Mesenchymal stem cell (in vitro differentiated cells and primary cell): ENCODE data around the gene KCTD6.

Experiments used
- DNase-seq: peaks from one replicate; pipeline ENCODE4 v3.0.0-alpha.2; 2013
- H2AFZ ChIP-seq: one replicate; pipeline ENCODE4 v1.6.1; 2013; ENCODE audit warnings: low read depth, mild to moderate bottlenecking, control low read depth, inconsistent platforms, low read length, moderate library complexity
- H2AK5ac ChIP-seq: 2 replicates; pipeline ENCODE4 v1.6.1; 2013; ENCODE audit warnings: low read length, moderate library complexity, mild to moderate bottlenecking, inconsistent platforms; ENCODE audit not compliant: severe bottlenecking
- H2BK120ac ChIP-seq: one replicate; pipeline ENCODE4 v1.6.1; 2013; ENCODE audit warnings: low read depth, mild to moderate bottlenecking, inconsistent platforms, low read length, moderate library complexity
- H2BK12ac ChIP-seq, 2 experiments: one replicate each; pipeline ENCODE4 v1.6.1; 2013; ENCODE audit warnings: inconsistent platforms in 2 of 2, low read length in 2 of 2, mild to moderate bottlenecking in 2 of 2, moderate library complexity in 2 of 2, control low read depth in 1 of 2
- H2BK15ac ChIP-seq: one replicate; pipeline ENCODE4 v1.6.1; 2013; ENCODE audit warnings: mild to moderate bottlenecking, low read depth, inconsistent platforms; ENCODE audit not compliant: poor library complexity, severe bottlenecking
- H2BK5ac ChIP-seq: 2 replicates; pipeline ENCODE4 v1.6.1; 2013; ENCODE audit warnings: low read depth, mild to moderate bottlenecking, low read length, control low read depth, inconsistent platforms; ENCODE audit not compliant: poor library complexity, severe bottlenecking
- H3K14ac ChIP-seq, 2 experiments: one replicate each; pipeline ENCODE4 v1.6.1; 2013; ENCODE audit warnings: inconsistent platforms in 2 of 2, low read length in 2 of 2, control low read depth in 1 of 2, mild to moderate bottlenecking in 1 of 2, moderate library complexity in 1 of 2
- H3K18ac ChIP-seq, 2 experiments: one replicate each; pipeline ENCODE4 v1.6.1; 2013; ENCODE audit warnings: inconsistent platforms in 2 of 2, low read length in 2 of 2, control low read depth in 1 of 2, low read depth in 1 of 2, mild to moderate bottlenecking in 1 of 2
- H3K23ac ChIP-seq, 2 experiments: one replicate each; pipeline ENCODE4 v1.6.1; 2013; ENCODE audit warnings: inconsistent platforms in 2 of 2, low read length in 2 of 2, mild to moderate bottlenecking in 2 of 2, moderate library complexity in 2 of 2, control low read depth in 1 of 2
- H3K27ac ChIP-seq: 2 replicates; pipeline ENCODE4 v1.5.1; 2013; ENCODE audit warnings: mild to moderate bottlenecking, moderate library complexity, low read length, control low read depth, inconsistent platforms; ENCODE audit not compliant: poor library complexity, severe bottlenecking
- H3K27me3 ChIP-seq, 2 experiments: 2 replicates each; pipeline versions ENCODE4 v1.6.1 to v1.7.0; 2013; ENCODE audit warnings: low read length in 2 of 2, mild to moderate bottlenecking in 2 of 2, moderate library complexity in 2 of 2, control low read depth in 1 of 2, inconsistent platforms in 1 of 2; ENCODE audit not compliant: control insufficient read depth in 1 of 2, insufficient read depth in 1 of 2
- H3K36me3 ChIP-seq, 2 experiments: 2 replicates each; pipeline versions ENCODE4 v1.6.1 to v1.7.0; 2013; ENCODE audit warnings: low read length in 2 of 2, control low read depth in 1 of 2, inconsistent platforms in 1 of 2, low read depth in 1 of 2, mild to moderate bottlenecking in 1 of 2; ENCODE audit not compliant: insufficient read depth in 2 of 2, control insufficient read depth in 1 of 2
- H3K4ac ChIP-seq, 2 experiments: one replicate each; pipeline ENCODE4 v1.6.1; 2013; ENCODE audit warnings: inconsistent platforms in 2 of 2, low read length in 2 of 2, mild to moderate bottlenecking in 2 of 2, moderate library complexity in 2 of 2, control low read depth in 1 of 2, low read depth in 1 of 2
- H3K4me1 ChIP-seq: 2 replicates; pipeline ENCODE4 v1.6.1; 2013; ENCODE audit warnings: low read depth, low read length, control low read depth; ENCODE audit not compliant: control insufficient read depth, insufficient read depth
- H3K4me2 ChIP-seq: 2 replicates; pipeline ENCODE4 v1.6.1; 2013; ENCODE audit warnings: low read length, mild to moderate bottlenecking, inconsistent platforms; ENCODE audit not compliant: poor library complexity, severe bottlenecking
- H3K4me3 ChIP-seq, 2 experiments: 2 replicates each; pipeline versions ENCODE4 v1.5.1 to v1.7.0; 2013; ENCODE audit warnings: low read length in 2 of 2, mild to moderate bottlenecking in 2 of 2, control low read depth in 1 of 2, low read depth in 1 of 2; ENCODE audit not compliant: insufficient read depth in 1 of 2
- H3K79me1 ChIP-seq: replicated peaks from 2 replicates; pipeline ENCODE4 v1.6.1; 2013; ENCODE audit warnings: mild to moderate bottlenecking, control low read depth, low read length, inconsistent platforms; ENCODE audit not compliant: poor library complexity, severe bottlenecking
- H3K9ac ChIP-seq: 2 replicates; pipeline ENCODE4 v1.7.0; 2013; ENCODE audit warnings: mild to moderate bottlenecking, low read length, moderate library complexity
- H3K9me3 ChIP-seq: 2 replicates; pipeline ENCODE4 v1.7.0; 2013; ENCODE audit warnings: mild to moderate bottlenecking, low read length; ENCODE audit not compliant: control insufficient read depth
- H4K8ac ChIP-seq: one replicate; pipeline ENCODE4 v1.6.1; 2013; ENCODE audit warnings: inconsistent platforms, mild to moderate bottlenecking, low read length, moderate library complexity
- H4K91ac ChIP-seq: one replicate; pipeline ENCODE4 v1.6.1; 2013; ENCODE audit warnings: mild to moderate bottlenecking, low read length, inconsistent platforms
- WGBS: methylation state at CpG from one replicate; pipeline ENCODE4 v1.1.7; 2013; ENCODE audit warnings: mixed read lengths; 5-methylcytosine and 5-hydroxymethylcytosine counted together

KCTD6 gene

DNA sequence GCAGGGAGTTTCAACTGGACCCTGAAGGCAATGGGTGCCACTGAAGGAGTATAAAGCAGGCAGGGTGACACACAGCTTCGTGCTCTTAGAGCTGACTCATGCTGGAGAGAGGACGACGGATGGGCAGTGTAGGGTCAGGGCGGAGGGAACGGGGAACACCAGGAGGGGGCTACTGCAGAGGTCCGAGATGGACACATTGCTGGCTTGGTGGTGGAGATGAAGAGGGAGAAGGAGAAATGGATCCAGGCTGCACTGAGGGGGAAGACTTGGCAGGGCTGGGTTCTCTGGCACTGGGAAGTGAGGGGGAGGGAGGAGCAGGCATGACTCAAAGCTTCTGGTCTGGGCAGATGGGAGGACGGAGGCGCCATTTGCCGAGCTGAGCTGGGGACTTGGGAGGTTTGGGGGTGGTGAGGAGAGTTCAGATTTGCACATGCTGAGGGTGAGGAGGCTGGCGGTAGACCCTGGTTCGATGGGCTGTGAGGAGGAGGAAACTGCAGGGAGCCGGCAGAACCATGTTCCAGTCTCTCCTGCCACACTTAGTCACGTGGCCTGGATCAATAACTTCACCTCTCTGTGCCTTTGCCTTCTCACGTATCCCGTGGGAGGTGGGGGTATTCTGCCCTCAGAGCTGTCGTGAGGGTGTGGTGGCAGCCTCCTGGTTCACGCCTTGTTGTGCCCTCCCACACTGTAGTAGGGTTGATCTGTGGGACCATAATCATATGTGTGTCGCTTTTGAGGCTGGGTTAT, 4.6 kb upstream of the KCTD6 start:
- 67% methylated on average over 17 of the region's 18 CpGs for whole genome bisulfite sequencing
- no peaks in the 10 kb centered on the region for H3K36me3 ChIP-seq

DNA sequence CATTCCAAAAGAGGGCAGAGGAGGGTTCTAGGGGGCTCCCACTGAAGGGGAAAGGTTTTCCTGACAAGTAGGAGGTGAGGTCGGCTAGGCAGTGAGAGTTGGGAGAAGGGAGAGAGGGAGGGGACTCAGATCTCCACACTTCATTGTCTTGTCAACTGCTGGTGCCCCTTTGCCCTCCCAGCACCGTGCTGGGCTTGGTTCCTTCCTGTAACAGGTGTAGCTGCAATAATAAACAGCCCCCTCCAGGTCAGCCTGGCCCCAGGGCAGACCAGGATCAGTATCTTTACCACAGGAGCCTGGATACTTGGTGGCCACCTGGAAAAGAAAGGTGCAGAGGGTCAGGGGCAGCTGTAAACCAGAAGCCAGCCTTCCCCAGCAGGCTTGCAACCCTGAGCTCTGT, 2.9 kb upstream of the KCTD6 start:
- H3K23ac ChIP-seq: no peak overlapping the region
- H3K4me3 ChIP-seq: no peak overlapping the region
- H3K36me3 ChIP-seq: no peaks in the 10 kb centered on the region
- H2BK12ac ChIP-seq: no peak overlapping the region
- no peak overlapping the region for H2BK120ac ChIP-seq
- no peak overlapping the region for H3K4ac ChIP-seq
- peaks cover 13% of the 10 kb centered on the region for H3K4me1 ChIP-seq
- no peak overlapping the region for H4K91ac ChIP-seq
- no peak overlapping the region for H2BK5ac ChIP-seq
- H3K27me3 ChIP-seq: peaks cover 0 to 19% of the 10 kb centered on the region in 2 experiments
- no peak overlapping the region for H3K14ac ChIP-seq
- peaks cover 7% of the 10 kb centered on the region for H3K79me1 ChIP-seq
- no peak overlapping the region for H2AFZ ChIP-seq
- no peak for DNase-seq
- H2AK5ac ChIP-seq: no peak overlapping the region
- H2BK15ac ChIP-seq: no peak overlapping the region
- H4K8ac ChIP-seq: no peak overlapping the region
- H3K4me2 ChIP-seq: no peak overlapping the region
- H3K9me3 ChIP-seq: no peaks in the 10 kb centered on the region
- WGBS: 59% methylated on average over 2 of the region's 2 CpGs
- H3K27ac ChIP-seq: no peak overlapping the region
- H3K18ac ChIP-seq: no peak overlapping the region
- no peak overlapping the region for H3K9ac ChIP-seq

More for the DNA sequence above, 4.6 kb upstream of the KCTD6 start:
- Histone ChIP-seq H4K8ac (peak overlapping the region; percentile 62), H3K23ac (no peak overlapping the region), H2AFZ (no peak overlapping the region), H2AK5ac (no peak overlapping the region), H3K4ac (peak overlapping the region in 1 of 2 experiments; percentile 53), H2BK15ac (no peak overlapping the region), H3K4me1 (peaks cover 10% of the 10 kb centered on the region), H3K9ac (peak overlapping the region; percentile 58), H3K27ac (no peak overlapping the region), H3K18ac (no peak overlapping the region), H3K9me3 (no peaks in the 10 kb centered on the region), H3K27me3 (peaks cover 0 to 22% of the 10 kb centered on the region in 2 experiments), H3K4me2 (peak overlapping the region; percentile 1), H3K4me3 (peak overlapping the region in 1 of 2 experiments; percentile 30), H2BK5ac (no peak overlapping the region), H2BK120ac (peak overlapping the region; percentile 21), H3K14ac (peak overlapping the region in 1 of 2 experiments; percentile 19), H3K79me1 (no peaks in the 10 kb centered on the region), H4K91ac (no peak overlapping the region), H2BK12ac (peak overlapping the region; percentile 29 to 44)
- DNase-seq: peak; percentile 60

DNA sequence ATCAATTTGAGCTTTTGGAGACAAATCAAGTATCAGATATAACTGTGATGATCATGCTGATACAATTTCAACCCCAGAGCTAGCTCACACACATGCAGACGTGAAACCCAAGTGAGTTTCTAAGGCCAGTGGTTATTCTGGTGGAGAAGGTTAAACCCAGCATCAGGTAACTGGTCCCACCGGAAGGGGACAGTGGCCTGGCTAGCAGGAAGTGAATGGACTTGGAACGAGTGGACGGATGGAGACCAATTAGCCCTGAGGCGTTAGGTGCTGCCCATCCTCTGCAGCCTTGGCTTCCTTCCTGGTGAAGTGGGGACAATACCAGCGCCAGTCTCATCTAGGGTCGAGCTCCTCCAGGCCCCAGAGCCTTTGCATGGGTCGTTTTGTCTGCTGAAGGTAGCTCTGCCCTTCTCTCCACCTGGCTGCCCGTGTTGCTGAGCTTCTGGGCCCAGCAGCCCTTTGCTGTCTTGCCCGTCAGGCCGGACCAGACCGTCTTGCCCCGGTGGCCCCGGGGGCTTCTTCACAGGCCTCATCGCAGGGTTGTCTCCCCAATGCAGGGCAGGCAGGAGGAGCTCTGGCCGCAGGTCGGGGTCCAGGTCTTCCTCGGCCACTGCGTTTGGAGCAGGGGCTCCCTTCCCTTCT, 915 bp upstream of the KCTD6 start:
- peak overlapping the region; percentile 0 for H2AFZ ChIP-seq
- H3K27ac ChIP-seq: no peak overlapping the region
- H3K4me3 ChIP-seq: peak overlapping the region in 1 of 2 experiments; percentile 72
- H4K91ac ChIP-seq: peak overlapping the region; percentile 74
- no peak overlapping the region for H2BK120ac ChIP-seq
- H3K4me1 ChIP-seq: peaks cover 13% of the 10 kb centered on the region
- no peaks in the 10 kb centered on the region for H3K9me3 ChIP-seq
- peak overlapping the region; percentile 65 for H3K9ac ChIP-seq
- no peak overlapping the region for H3K14ac ChIP-seq
- H3K79me1 ChIP-seq: peaks cover 8% of the 10 kb centered on the region
- H2AK5ac ChIP-seq: no peak overlapping the region
- peak overlapping the region; percentile 44 for H2BK15ac ChIP-seq
- H2BK5ac ChIP-seq: no peak overlapping the region
- H4K8ac ChIP-seq: peak overlapping the region; percentile 87
- H3K18ac ChIP-seq: peak overlapping the region in 1 of 2 experiments; percentile 11
- H2BK12ac ChIP-seq: no peak overlapping the region
- WGBS: 81% methylated on average over 19 of the region's 19 CpGs
- H3K4me2 ChIP-seq: no peak overlapping the region
- H3K27me3 ChIP-seq: peaks cover 0 to 14% of the 10 kb centered on the region in 2 experiments
- H3K23ac ChIP-seq: no peak overlapping the region
- H3K36me3 ChIP-seq: no peaks in the 10 kb centered on the region
- DNase-seq: no peak
- H3K4ac ChIP-seq: peak overlapping the region in 1 of 2 experiments; percentile 66

- H3K27me3 ChIP-seq: peaks cover 0 to 14% of the 10 kb centered on the region in 2 experiments
- H2BK120ac ChIP-seq: peak overlapping the region; percentile 73
- H3K4me2 ChIP-seq: peak overlapping the region; percentile 94
- peaks cover 12% of the 10 kb centered on the region for H3K79me1 ChIP-seq
- peak overlapping the region; percentile 80 for H2BK15ac ChIP-seq
- H2AK5ac ChIP-seq: no peak overlapping the region
- peak overlapping the region; percentile 85 for H3K9ac ChIP-seq
- no peaks in the 10 kb centered on the region for H3K9me3 ChIP-seq
- H3K27ac ChIP-seq: no peak overlapping the region
- no peak overlapping the region for H3K4ac ChIP-seq
- no peaks in the 10 kb centered on the region for H3K36me3 ChIP-seq
- no peak overlapping the region for H2BK12ac ChIP-seq
- H4K8ac ChIP-seq: no peak overlapping the region
- peak overlapping the region in 1 of 2 experiments; percentile 62 for H3K18ac ChIP-seq
- no peak overlapping the region for H4K91ac ChIP-seq
- no peak overlapping the region for H2BK5ac ChIP-seq
- peak overlapping the region in 1 of 2 experiments; percentile 15 for H3K14ac ChIP-seq
- H3K23ac ChIP-seq: peak overlapping the region in 1 of 2 experiments; percentile 47
- peaks cover 6% of the 10 kb centered on the region for H3K4me1 ChIP-seq
- WGBS: 5% methylated on average over 15 of the region's 15 CpGs
- H3K4me3 ChIP-seq: peak overlapping the region; percentile 86 to 89
- DNase-seq: no peak
- H2AFZ ChIP-seq: peak overlapping the region; percentile 47
Observed at GRCh38 chr3:58492494-58492905, 604 bp downstream of the KCTD6 start.
